TTC549 (cell line): ENCODE measurements around the gene ELF1.
A peak's percentile ranks its signal among the peaks of the same experiment; 100 is the strongest.
"Not testable (repeated sequence)": the region's sequence is repeated elsewhere in the genome, so short reads cannot be mapped to it uniquely, and the experiment has no call there.

Source experiments
- FAIRE-seq: peaks from 2 replicates; lab custom pipeline; 2012; peaks lifted over from hg19 to GRCh38; lab: Jason Lieb, UNC

Gene ELF1

DNA sequence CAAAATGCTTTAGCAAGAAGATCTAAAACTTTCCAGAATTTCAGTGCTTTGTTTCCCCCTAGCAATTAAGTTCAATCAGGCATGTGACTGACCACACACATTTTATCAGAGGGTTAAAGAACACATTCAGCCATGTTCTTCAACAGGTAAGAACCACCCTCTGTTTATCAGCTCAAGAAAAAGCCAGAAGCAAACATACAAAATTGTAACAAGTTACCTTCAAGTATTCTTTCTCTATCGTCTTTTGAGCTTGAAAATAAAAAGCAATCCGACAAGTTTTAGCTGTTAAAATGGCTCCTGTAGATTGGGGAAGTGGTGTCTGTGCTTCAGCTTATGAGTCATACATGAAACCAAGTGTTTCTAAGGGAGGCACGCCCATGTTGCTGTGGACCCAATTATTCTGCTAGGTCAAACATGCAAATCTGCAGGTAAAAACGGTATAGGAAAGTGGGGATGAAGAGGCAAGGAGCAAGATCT is at the start of gene ELF1:
TSS of gene ELF1 (minus strand) at position 306 of the 477 bp plus-strand sequence. CDS start 37,262 bp downstream, outside the sequence.
- FAIRE-seq = no peak

DNA sequence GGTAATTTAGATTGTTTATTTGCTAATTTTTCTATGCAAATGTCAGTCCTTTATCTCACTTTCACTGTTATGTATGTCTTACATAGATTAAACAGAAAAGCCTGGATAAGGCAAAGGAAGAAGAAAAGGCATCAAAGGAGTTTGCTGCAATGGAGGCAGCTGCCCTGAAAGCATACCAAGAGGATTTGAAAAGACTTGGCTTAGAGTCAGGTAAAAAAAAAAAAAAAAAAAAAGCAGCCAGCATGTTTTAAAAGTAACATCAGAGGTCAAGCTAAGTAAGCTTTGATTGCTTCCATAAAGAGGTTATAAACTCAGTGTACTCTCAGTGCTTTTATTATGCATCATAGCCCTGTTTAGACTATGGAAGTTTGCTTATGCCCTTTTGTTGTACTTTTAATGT is 46.0 kb upstream of the ELF1 start:
- no peak for FAIRE-seq

DNA sequence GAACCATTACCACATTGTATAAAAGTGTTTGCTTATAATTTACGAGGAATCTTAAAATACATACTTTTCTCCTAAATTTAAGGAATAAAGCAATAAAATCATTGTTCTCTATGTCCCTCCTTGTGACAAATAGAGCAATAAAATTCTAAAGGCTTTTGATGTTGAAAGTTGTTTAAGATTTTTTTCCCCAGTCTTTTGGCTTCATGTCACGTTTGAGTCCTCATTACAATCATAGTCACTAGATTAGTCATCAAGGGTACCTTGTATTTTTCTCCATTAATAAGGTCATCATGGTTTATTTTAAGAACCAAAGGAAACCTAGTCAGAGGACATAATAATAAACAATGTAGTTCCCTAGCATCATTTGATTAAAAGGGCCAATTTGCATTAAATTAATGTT is 45.4 kb upstream of the ELF1 start:
- no peak for FAIRE-seq

DNA sequence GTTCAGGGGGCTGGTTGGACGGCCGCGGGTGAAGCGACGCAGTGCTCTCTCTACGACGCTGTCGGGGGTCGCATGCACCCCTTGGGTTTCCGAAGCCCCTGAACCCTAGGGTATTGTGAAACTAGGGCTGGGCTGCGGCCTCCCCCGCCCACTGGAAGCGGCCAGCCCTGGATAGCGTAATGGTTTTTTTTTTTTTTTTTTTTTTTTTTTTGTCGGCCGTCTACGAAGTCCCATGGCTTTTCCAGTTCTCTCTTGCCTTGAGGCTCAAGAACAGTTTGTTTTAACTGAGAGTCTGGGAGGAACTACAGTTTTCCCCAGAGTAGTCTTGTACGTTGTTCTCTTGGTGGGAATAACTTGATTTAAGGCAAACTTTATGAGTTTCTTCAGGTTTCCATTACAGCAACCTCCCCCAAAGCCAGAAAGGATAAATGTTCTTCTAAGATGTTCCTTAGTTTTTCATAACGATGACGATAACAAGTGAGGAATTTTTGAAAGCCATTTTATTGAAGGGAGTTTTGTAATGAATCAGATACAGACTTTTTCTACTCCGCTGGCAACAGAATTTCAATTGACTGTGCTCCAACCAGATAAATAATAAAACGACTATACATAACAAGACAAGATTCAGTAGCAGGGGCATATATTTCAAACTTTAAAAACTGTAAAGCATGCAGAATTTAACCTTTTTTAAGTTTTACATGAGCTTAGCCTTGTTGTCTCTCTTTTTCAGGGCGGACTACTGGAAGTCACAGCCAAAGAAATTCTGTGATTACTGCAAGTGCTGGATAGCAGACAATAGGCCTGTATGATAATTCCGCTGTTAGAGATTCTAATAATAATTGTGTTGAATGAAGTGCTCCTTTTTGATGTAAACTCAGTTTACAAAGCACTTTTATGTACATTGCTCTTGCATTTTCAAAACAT is 43.1 kb upstream of the ELF1 start:
- FAIRE-seq = no peak

DNA sequence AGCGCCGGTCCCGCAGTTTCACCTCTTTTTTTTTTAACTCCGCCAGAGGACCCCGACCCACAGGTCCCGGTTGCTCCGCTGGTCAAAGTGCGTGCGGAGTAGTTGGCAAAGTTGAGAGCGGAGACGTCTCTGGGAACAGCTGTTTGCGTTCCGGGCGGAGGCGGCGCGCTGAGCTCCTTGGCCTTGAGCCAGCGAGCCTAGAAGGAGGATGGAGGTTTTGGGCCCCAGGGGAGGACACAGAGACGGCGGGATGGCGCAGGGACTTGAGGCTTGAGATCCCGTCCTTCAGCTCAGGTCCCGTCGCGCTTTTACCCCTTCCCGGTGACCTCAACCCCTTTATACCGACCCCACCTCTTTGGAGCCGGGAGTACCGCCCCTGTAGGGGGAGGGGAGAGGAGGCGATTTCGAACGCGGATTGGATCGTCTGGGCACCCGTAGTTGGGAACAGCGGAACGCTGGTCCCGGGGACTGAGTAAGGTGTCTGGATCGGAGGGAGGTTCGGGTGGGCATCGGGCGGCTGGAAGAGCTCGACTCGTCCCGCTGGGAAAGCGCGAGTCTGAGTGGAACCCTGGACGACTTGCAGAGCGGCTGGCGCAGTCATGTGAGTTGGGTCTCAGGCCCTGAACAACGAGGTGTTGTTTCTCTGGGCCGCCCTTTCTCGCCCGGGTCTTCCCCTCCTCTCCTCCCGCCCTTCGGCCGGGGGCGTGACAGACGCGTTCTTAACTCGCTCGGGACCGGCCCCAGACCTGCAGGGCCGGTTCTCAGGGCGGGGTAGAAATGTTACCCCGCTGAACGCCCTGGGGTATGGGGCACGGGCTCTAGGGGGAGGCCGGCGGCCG is 42.2 kb upstream of the ELF1 start, which contains the start of gene WBP4:
TSS of gene WBP4 (plus strand) at position 435 of the 839 bp plus-strand sequence. CDS start at position 600, 165 bp downstream.
- no peak for FAIRE-seq

GRCh38 chr13:41060724-41061074 is 41.6 kb upstream of the ELF1 start:
- no peak for FAIRE-seq

GRCh38 chr13:41060082-41060723 is 41.1 kb upstream of the ELF1 start:
- FAIRE-seq = no peak

DNA sequence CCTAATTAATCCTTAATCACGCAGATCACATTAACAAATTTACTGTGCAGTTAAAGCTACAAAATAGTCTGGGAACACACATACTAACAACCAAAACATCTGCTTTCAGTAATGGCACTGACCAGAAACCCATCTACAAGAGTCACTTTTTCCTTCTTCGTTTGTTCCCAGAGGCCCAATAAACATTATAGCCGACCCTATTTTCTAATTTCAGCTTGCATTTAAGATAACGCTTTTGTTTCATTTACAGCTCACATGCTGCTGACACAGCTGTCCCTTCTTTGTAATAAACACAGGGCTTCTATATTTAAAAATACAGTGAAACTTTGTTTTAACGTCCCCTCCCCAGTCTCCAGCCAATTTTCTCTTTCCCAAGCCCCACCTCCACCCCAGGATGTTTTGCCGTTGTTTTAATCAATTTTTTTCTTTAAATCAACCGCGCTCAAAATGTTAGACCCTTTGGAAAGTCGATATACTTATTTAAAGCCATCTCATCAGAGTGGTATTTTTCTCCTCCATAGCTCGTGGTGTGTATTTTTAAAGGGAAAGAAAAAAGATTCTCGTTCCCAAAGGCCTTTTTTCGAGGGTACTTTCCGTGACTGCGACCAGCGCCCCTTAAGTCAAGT is 40.5 kb upstream of the ELF1 start:
- FAIRE-seq = no peak

- FAIRE-seq = no peak
These were observed 39.4 kb upstream of the ELF1 start for GRCh38 chr13:41058295-41059070.

DNA sequence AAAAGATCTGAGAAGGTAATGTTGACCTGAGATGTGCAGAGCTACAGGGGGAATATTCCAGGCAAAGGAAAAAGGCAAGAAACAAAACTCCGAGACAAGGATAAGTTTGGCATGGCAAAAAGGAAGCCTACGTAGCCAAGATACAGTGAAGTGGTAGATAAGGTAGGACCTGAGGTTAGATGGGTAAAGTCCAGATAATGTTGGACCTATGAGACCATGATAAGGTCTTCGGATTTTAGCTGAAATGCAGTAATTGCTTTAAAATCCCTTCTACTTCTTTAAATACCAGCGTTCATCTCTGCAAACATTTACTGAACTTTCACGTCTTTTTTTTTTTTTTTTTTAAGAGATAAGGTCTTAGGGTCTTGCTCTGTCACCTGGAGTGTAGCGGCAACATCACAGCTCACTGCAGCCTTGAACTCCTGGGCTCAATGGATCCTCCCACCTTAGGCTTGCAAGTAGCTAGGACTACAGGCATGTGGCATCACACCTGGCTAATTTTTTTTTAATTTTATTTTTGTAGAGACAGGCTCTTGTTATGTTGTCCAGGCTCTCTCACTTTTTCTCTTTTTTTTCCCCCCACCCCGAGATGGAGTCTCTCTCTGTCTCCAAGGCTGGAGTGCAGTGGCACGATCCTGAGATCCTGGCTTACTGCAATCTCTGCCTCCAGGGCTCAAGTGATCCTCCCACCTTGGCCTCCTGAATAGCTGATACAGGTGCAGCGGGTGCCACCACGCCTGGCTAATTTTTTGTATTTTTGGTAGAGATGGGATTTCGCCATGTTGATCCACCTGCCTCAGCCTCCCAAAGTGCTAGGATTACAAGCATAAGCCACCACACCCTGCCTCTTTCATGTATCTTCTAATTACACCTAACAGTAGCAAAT is 38.0 kb upstream of the ELF1 start:
- no peak for FAIRE-seq

GRCh38 chr13:41056194-41056593 is 37.1 kb upstream of the ELF1 start:
- FAIRE-seq = no peak

DNA sequence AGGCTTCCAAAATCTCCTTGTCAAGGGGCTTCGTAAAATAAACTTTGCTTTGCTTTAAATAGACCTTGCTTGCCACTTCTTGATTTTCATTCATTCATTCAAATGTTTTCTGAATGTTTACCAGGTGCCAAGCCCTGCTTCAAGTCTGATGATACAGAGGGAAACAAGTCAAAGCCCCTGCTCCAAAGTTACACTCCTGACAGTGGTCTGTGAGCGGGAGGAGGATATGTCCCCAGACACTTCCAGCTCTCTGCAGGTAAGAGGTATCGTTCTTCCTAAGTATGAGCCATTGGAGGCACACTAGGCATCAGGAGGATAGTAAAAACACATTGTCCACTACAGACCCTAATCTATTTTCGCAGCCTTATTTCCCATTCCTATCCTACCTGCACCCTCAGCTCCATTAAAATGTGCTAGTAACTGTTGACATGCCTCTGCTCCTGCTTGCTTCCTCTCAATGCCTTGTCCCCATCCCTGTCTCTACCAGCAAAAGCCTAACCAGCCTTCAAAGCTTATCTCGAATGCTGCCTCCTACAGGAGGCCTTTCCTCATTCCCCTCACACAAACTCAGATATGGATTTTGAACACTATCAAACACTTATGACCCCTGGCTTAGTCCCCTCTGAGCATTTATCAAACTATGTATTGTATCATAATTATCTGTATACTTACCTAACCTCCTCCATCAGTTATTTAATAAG is 36.0 kb upstream of the ELF1 start:
- FAIRE-seq = no peak

DNA sequence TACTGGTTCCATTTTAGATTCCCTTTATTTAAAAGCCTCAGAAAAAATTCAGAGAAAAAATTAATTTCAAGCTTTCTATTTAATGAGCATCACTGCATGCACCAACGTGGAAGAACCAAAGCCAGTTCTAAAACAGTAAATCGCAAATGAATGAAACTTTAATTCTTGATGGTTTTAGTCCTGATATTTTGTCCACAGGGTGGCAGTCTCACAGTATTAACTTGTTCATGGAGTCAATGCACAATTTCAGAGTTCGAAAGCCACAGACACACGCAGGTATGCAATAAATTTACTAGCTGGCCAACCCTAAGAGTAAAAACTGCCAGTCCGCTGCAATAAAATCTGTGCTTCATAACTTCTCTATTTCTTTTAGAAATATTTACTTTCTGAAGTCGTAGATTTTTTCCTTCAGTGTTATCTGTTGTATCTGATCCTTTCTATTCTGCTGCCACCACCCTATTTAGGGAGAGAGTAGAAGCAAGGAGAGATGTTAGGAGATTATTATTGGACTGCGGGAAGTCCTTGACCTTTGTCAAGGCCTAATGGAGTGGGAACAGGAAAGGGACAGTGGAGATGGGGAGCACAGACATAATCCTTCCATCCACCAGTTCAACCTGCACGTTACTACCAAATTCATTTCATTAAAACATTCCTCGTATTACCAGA is 35.2 kb upstream of the ELF1 start:
- FAIRE-seq = peak; percentile 31

DNA sequence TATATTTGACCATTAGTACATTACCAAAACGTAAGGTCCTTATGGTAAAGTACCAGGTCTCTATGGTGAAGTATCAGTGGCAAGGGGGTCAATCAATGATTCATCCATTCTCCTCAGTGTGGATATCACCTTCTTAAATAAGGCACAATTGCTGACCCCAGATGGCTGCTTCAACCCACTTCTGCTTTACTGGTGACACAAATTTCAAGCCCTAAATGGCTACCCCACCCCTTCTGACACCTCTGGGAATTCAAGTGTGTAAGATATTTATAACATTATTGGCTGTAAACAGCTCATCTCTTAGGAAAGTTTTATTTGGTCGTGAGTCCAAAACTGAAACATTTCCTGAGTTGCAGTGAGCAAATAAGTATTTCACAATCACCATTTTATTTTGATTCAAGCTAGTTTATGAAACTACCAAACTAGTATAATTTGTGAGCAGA is 34.3 kb upstream of the ELF1 start:
- FAIRE-seq = no peak

GRCh38 chr13:41052441-41052840 is 33.3 kb upstream of the ELF1 start:
- no peak for FAIRE-seq

- no peak for FAIRE-seq
These were observed 30.6 kb upstream of the ELF1 start for GRCh38 chr13:41049480-41050440.

DNA sequence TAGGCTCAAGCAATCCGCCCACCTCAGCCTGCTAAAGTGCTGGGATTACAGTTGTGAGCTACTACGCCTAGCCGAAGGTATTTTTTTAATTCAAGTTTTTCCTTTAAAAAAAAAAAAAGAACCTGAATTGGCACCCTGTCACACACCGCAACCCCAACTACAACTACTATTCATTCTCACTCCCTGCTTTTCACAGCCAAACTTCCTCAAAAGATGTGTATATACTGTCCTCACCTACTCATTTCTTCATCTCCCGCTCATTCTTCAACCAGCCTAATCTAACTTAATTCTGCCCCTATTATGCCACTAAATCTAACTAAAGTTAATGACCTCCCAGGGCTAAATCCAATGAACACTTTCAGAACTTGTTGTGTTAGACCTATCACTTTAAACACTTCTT is 29.5 kb upstream of the ELF1 start:
- no peak for FAIRE-seq

- not testable (repeated sequence) for FAIRE-seq
These were observed 23.3 kb upstream of the ELF1 start for GRCh38 chr13:41042419-41042818.
